Tibial nerve (tissue), 3 donors: ENCODE data around the gene ABI1.

ENCODE experiments used
- POLR2A ChIP-seq, 2 donors: fragments of 450-650 bp; IDR thresholded peaks; one replicate each; pipeline ENCODE4 v1.6.1; 2017; ENCODE audit warnings: antibody characterized with exemption in 2 of 2, mild to moderate bottlenecking in 2 of 2, moderate library complexity in 2 of 2
- TF ChIP-seq, protein P1 (sequence below), 5 experiments: fragments of 200-600 bp in 3 of 5; fragments of 450-650 bp in 2 of 5; sonication (generic) in 3 of 5; IDR thresholded peaks; one replicate each; pipeline ENCODE4 v1.5.1; 2016 to 2019; ENCODE audit warnings: antibody characterized with exemption in 5 of 5, mild to moderate bottlenecking in 3 of 5, moderate library complexity in 2 of 5

DNA sequence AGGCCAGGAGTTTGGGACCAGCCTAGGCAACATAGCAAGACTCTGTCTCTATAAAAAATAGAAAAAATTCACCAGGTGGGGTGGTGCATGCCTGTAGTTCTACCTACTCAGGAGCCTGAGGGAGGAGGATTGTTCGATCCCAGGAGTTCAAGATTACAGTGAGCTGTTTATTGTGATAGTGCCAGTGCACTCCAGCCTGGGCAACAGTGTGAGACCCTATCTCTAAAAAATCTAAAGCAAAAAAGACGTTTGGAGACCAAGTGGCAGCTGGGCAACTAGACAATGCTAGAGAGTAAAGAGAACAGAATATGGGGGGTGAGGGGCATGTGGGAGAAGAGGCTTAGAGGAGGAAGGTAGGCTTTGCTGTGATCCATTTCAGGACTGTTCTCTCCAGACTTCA is 161.8 kb downstream of the ABI1 start:
- TF ChIP-seq POLR2A (IDR thresholded peaks at IDR 0.05): no peak
- TF ChIP-seq, protein P1, sequence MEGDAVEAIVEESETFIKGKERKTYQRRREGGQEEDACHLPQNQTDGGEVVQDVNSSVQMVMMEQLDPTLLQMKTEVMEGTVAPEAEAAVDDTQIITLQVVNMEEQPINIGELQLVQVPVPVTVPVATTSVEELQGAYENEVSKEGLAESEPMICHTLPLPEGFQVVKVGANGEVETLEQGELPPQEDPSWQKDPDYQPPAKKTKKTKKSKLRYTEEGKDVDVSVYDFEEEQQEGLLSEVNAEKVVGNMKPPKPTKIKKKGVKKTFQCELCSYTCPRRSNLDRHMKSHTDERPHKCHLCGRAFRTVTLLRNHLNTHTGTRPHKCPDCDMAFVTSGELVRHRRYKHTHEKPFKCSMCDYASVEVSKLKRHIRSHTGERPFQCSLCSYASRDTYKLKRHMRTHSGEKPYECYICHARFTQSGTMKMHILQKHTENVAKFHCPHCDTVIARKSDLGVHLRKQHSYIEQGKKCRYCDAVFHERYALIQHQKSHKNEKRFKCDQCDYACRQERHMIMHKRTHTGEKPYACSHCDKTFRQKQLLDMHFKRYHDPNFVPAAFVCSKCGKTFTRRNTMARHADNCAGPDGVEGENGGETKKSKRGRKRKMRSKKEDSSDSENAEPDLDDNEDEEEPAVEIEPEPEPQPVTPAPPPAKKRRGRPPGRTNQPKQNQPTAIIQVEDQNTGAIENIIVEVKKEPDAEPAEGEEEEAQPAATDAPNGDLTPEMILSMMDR (IDR thresholded peaks at IDR 0.05): no peak
